SK-N-MC (cell line): Measurements from ENCODE around the gene CD70.
"Not testable (repeated sequence)": the region's sequence is repeated elsewhere in the genome, so short reads cannot be mapped to it uniquely, and the experiment has no call there.

Experiments used
- DNase-seq: peaks from one replicate; pipeline ENCODE4 v3.0.0-alpha.2; 2011; ENCODE audit warnings: low read depth, low spot score
- H3K27ac ChIP-seq: fragments of 200-600 bp; sonication (generic); 2 replicates; pipeline ENCODE4 v1.5.1; 2016; ENCODE audit warnings: mixed run types
- H3K36me3 ChIP-seq: fragments of 200-600 bp; sonication (generic); 2 replicates; pipeline ENCODE4 v1.6.1; 2017; ENCODE audit warnings: antibody characterized with exemption, low read length, mixed read lengths; ENCODE audit not compliant: insufficient read depth
- H3K4me3 ChIP-seq: fragments of 200-600 bp; sonication (generic); 2 replicates; pipeline ENCODE4 v1.5.1; 2016
- H3K9ac ChIP-seq: fragments of 200-600 bp; sonication (generic); 2 replicates; pipeline ENCODE4 v1.8.0; 2017; ENCODE audit warnings: mixed run types, mixed read lengths; ENCODE audit not compliant: insufficient read length
- H3K9me3 ChIP-seq: fragments of 200-600 bp; sonication (generic); 2 replicates; pipeline ENCODE4 v1.6.1; 2017; ENCODE audit warnings: low read depth, mild to moderate bottlenecking, antibody characterized with exemption, low read length, moderate library complexity, mixed read lengths
- EZH2 ChIP-seq: fragments of 200-600 bp; sonication (generic); IDR thresholded peaks from one replicate; pipeline ENCODE4 v1.6.1; 2017; ENCODE audit warnings: antibody characterized with exemption
- FOXP2 ChIP-seq: optimal IDR thresholded peaks from 2 replicates; pipeline ENCODE3; 2011; ENCODE audit warnings: mild to moderate bottlenecking, moderate library complexity; ENCODE audit not compliant: insufficient read depth; ENCODE audit errors: extremely low read length, control extremely low read depth
- POLR2AphosphoS5 ChIP-seq: IDR thresholded peaks from 2 replicates; pipeline ENCODE4 v1.6.1; 2012; ENCODE audit warnings: mild to moderate bottlenecking, low read depth, low read length, borderline replicate concordance

Gene CD70

GRCh38 chr19:6590827-6591319 lies at the start of gene CD70:
Gene CD70 (minus strand): TSS chr19:6591150. CDS start chr19:6591002, 148 bp downstream.
- TF ChIP-seq FOXP2 (no peak), POLR2AphosphoS5 (no peak), EZH2 (peak; percentile 58)
- no peak for DNase-seq
- H3K9me3 ChIP-seq = no peaks in the 10 kb centered on the region
- peak within 1 kb of the TSS; percentile 62 for H3K4me3 ChIP-seq
- no peaks in the 10 kb centered on the region for H3K36me3 ChIP-seq
- H3K27ac ChIP-seq = no peak within 1 kb of the TSS
- H3K9ac ChIP-seq = no peak within 1 kb of the TSS

GRCh38 chr19:6640333-6640732 lies 49.4 kb upstream of the CD70 start:
- H3K9ac ChIP-seq, H3K4me3 ChIP-seq, H3K9me3 ChIP-seq, DNase-seq, H3K27ac ChIP-seq, H3K36me3 ChIP-seq: not testable (repeated sequence)

GRCh38 chr19:6639439-6639838 lies 48.5 kb upstream of the CD70 start:
- H3K9me3 ChIP-seq = peaks cover under 1% of the 10 kb centered on the region; the same call in 1 of the 2 replicates
- TF ChIP-seq EZH2 = no peak
- no peak for TF ChIP-seq POLR2AphosphoS5
- no peak for TF ChIP-seq FOXP2

GRCh38 chr19:6633456-6633813 lies 42.5 kb upstream of the CD70 start:
- not testable (repeated sequence) for H3K27ac ChIP-seq, H3K36me3 ChIP-seq, DNase-seq, H3K9ac ChIP-seq, H3K9me3 ChIP-seq, H3K4me3 ChIP-seq

More at GRCh38 chr19:6639439-6639838, 48.5 kb upstream of the CD70 start:
- Histone ChIP-seq H3K27ac (no peak overlapping the region), H3K36me3 (no peaks in the 10 kb centered on the region), H3K4me3 (no peak overlapping the region), H3K9ac (no peak overlapping the region)
- DNase-seq = no peak

- not testable (repeated sequence) for DNase-seq, H3K4me3 ChIP-seq, H3K27ac ChIP-seq, H3K9me3 ChIP-seq, H3K36me3 ChIP-seq, H3K9ac ChIP-seq
Observed at GRCh38 chr19:6632747-6633455, 42.0 kb upstream of the CD70 start.

GRCh38 chr19:6632002-6632621 lies 41.2 kb upstream of the CD70 start:
- Histone ChIP-seq H3K27ac (no peak overlapping the region), H3K36me3 (no peaks in the 10 kb centered on the region), H3K9me3 (peaks cover 3% of the 10 kb centered on the region; the same call in 1 of the 2 replicates), H3K4me3 (no peak overlapping the region), H3K9ac (no peak overlapping the region)
- no peak for TF ChIP-seq POLR2AphosphoS5
- no peak for TF ChIP-seq EZH2
- no peak for TF ChIP-seq FOXP2
- peak; percentile 71 for DNase-seq

GRCh38 chr19:6626764-6627163 lies 35.8 kb upstream of the CD70 start:
- TF ChIP-seq FOXP2 (no peak), POLR2AphosphoS5 (no peak), EZH2 (no peak)
- Histone ChIP-seq H3K9ac (no peak overlapping the region), H3K36me3 (no peaks in the 10 kb centered on the region), H3K4me3 (no peak overlapping the region), H3K9me3 (no peaks in the 10 kb centered on the region; the same call in 1 of the 2 replicates), H3K27ac (no peak overlapping the region)
- no peak for DNase-seq

- TF ChIP-seq FOXP2 = no peak
- TF ChIP-seq EZH2 = no peak
- TF ChIP-seq POLR2AphosphoS5 = no peak
- no peak for DNase-seq
- Histone ChIP-seq H3K27ac (no peak overlapping the region), H3K9ac (no peak overlapping the region), H3K4me3 (no peak overlapping the region), H3K36me3 (no peaks in the 10 kb centered on the region), H3K9me3 (no peaks in the 10 kb centered on the region)
Observed at GRCh38 chr19:6617374-6617773, 26.4 kb upstream of the CD70 start.

- no peak for TF ChIP-seq POLR2AphosphoS5
- no peak for TF ChIP-seq EZH2
- TF ChIP-seq FOXP2 = no peak
- DNase-seq = no peak
- H3K9ac ChIP-seq = no peak overlapping the region
- no peaks in the 10 kb centered on the region for H3K9me3 ChIP-seq
- no peak overlapping the region for H3K27ac ChIP-seq
- H3K36me3 ChIP-seq = no peaks in the 10 kb centered on the region
- no peak overlapping the region for H3K4me3 ChIP-seq
Observed at GRCh38 chr19:6616011-6616410, 25.1 kb upstream of the CD70 start.

GRCh38 chr19:6613711-6614110 lies 22.8 kb upstream of the CD70 start:
- DNase-seq = no peak
- no peak overlapping the region for H3K27ac ChIP-seq
- TF ChIP-seq FOXP2 (no peak), POLR2AphosphoS5 (no peak), EZH2 (no peak)
- H3K9me3 ChIP-seq = no peaks in the 10 kb centered on the region
- no peaks in the 10 kb centered on the region for H3K36me3 ChIP-seq
- no peak overlapping the region for H3K9ac ChIP-seq
- H3K4me3 ChIP-seq = no peak overlapping the region
